Smooth muscle cell (in vitro differentiated cells): ENCODE data around the gene RFT1. TPM values are rescaled to one million over a fixed set of nuclear protein-coding genes. Genes with fewer than 3 reads are reported as not detected.

ENCODE experiments used
- DNase-seq: peaks from one replicate; lab custom pipeline; 2025; ENCODE audit not compliant: unreplicated experiment; lab: John Stamatoyannopoulos, UW
- H2AFZ ChIP-seq: fragments of 200-600 bp; sonication (generic); 2 replicates; pipeline ENCODE4 v1.6.0; 2016; ENCODE audit warnings: antibody characterized with exemption, low read depth, mild to moderate bottlenecking
- H3F3A ChIP-seq: fragments of 200-600 bp; sonication (generic); 2 replicates; pipeline ENCODE4 v1.6.0; 2017; ENCODE audit warnings: antibody characterized with exemption, low read depth
- H3K27ac ChIP-seq: fragments of 200-600 bp; sonication (generic); 2 replicates; pipeline ENCODE4 v1.5.1; 2016; ENCODE audit warnings: low read depth, mild to moderate bottlenecking
- H3K27me3 ChIP-seq: fragments of 200-600 bp; sonication (generic); 2 replicates; pipeline ENCODE4 v1.6.1; 2016; ENCODE audit warnings: low read depth, mild to moderate bottlenecking
- H3K36me3 ChIP-seq: fragments of 200-600 bp; sonication (generic); 2 replicates; pipeline ENCODE4 v1.5.1; 2016; ENCODE audit warnings: low read depth
- H3K4me1 ChIP-seq: fragments of 200-600 bp; sonication (generic); 2 replicates; pipeline ENCODE4 v1.5.1; 2016; ENCODE audit warnings: low read depth
- H3K4me2 ChIP-seq: fragments of 200-600 bp; sonication (generic); 2 replicates; pipeline ENCODE4 v1.6.0; 2016; ENCODE audit warnings: mild to moderate bottlenecking
- H3K4me3 ChIP-seq: fragments of 200-600 bp; sonication (generic); 2 replicates; pipeline ENCODE4 v1.5.1; 2016; ENCODE audit warnings: mild to moderate bottlenecking
- H3K79me2 ChIP-seq: fragments of 200-600 bp; sonication (generic); 2 replicates; pipeline ENCODE4 v1.6.0; 2016; ENCODE audit warnings: low read depth, mild to moderate bottlenecking
- H3K9ac ChIP-seq: fragments of 200-600 bp; sonication (generic); 2 replicates; pipeline ENCODE4 v1.6.0; 2016; ENCODE audit warnings: low read depth
- H3K9me3 ChIP-seq: fragments of 200-600 bp; sonication (generic); replicated peaks from 2 replicates; pipeline ENCODE4 v1.5.1; 2016; ENCODE audit warnings: low read depth
- H4K20me1 ChIP-seq: fragments of 200-600 bp; sonication (generic); 2 replicates; pipeline ENCODE4 v1.6.0; 2016; ENCODE audit warnings: low read depth
- CTCF ChIP-seq: fragments of 200-600 bp; sonication (generic); IDR thresholded peaks from 2 replicates; pipeline ENCODE4 v1.5.1; 2017; ENCODE audit warnings: borderline replicate concordance, mild to moderate bottlenecking, antibody characterized with exemption; ENCODE audit not compliant: insufficient read depth, poor library complexity, severe bottlenecking
- WGBS: methylation state at CpG from one replicate; pipeline ENCODE4 v1.1.7; 2016; ENCODE audit warnings: low lambda C conversion rate; 5-methylcytosine and 5-hydroxymethylcytosine counted together
- polyA plus RNA-seq: library from polyadenylated mRNA; unstranded; fragments of >200 nt; fragmentation: Nextera tagmentation; extraction: Ambion mirVana; gene quantifications from 2 replicates; pipeline ENCODE4 v1.2.1, GENCODE V29; 2016
- total RNA-seq: library from RNA; depleted of rRNA; stranded (reverse); fragments of >200 nt; gene quantifications from 2 replicates; pipeline ENCODE4 v1.2.3, GENCODE V29; 2014

Gene RFT1
- total and polyA plus RNA-seq, 2 experiments from 2014 or later: 13.3 to 25.7 TPM

GRCh38 chr3:53083949-53084309, 46.3 kb downstream of the RFT1 start:
- Histone ChIP-seq H3K4me3 (no peak overlapping the region), H4K20me1 (no peaks in the 10 kb centered on the region), H3K4me2 (no peak overlapping the region), H3K4me1 (no peaks in the 10 kb centered on the region), H3K9me3 (no peaks in the 10 kb centered on the region), H3K27ac (no peak overlapping the region), H3F3A (no peaks in the 10 kb centered on the region), H3K36me3 (no peaks in the 10 kb centered on the region), H3K27me3 (no peaks in the 10 kb centered on the region), H3K9ac (no peak overlapping the region), H3K79me2 (no peaks in the 10 kb centered on the region), H2AFZ (no peak overlapping the region)
- no peak for TF ChIP-seq CTCF
- 68% methylated on average over 3 of the region's 3 CpGs for WGBS
- DNase-seq: no peak

DNA sequence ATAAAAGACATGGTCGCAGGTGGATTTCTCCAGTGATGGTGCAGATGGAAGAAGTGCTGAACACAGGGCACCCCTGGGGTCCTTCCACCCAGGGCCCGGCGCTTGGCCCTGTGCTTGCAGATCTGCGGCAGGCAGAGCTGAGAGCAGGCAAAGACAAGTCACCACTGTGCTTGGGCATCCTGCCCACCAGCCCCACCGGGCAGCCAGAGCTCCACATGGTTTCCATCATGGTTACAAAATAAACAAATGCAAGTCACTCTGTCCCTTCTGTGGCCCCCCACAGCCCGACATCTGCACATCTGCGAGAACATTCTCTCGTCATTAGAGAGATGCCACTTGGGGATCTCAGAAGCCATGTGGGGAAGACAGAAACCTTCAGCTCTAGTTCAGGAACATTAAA, 46.7 kb downstream of the RFT1 start:
- H3K9me3 ChIP-seq: no peaks in the 10 kb centered on the region
- H3F3A ChIP-seq: no peaks in the 10 kb centered on the region
- no peak overlapping the region for H3K4me2 ChIP-seq
- no peak for TF ChIP-seq CTCF
- H3K9ac ChIP-seq: no peak overlapping the region
- no peaks in the 10 kb centered on the region for H3K4me1 ChIP-seq
- no peak overlapping the region for H3K27ac ChIP-seq
- no peaks in the 10 kb centered on the region for H4K20me1 ChIP-seq
- no peak for DNase-seq
- 75% methylated on average over 8 of the region's 8 CpGs for WGBS
- H2AFZ ChIP-seq: no peak overlapping the region
- no peaks in the 10 kb centered on the region for H3K79me2 ChIP-seq
- no peak overlapping the region for H3K4me3 ChIP-seq
- H3K36me3 ChIP-seq: no peaks in the 10 kb centered on the region
- no peaks in the 10 kb centered on the region for H3K27me3 ChIP-seq

- TF ChIP-seq CTCF: no peak
- no peaks in the 10 kb centered on the region for H4K20me1 ChIP-seq
- no peak overlapping the region for H2AFZ ChIP-seq
- no peaks in the 10 kb centered on the region for H3K79me2 ChIP-seq
- H3K4me1 ChIP-seq: no peaks in the 10 kb centered on the region
- 83% methylated on average over 8 of the region's 8 CpGs for WGBS
- no peak overlapping the region for H3K4me3 ChIP-seq
- no peaks in the 10 kb centered on the region for H3F3A ChIP-seq
- no peak overlapping the region for H3K27ac ChIP-seq
- DNase-seq: no peak
- H3K4me2 ChIP-seq: no peak overlapping the region
- H3K9ac ChIP-seq: no peak overlapping the region
- no peaks in the 10 kb centered on the region for H3K36me3 ChIP-seq
- no peaks in the 10 kb centered on the region for H3K27me3 ChIP-seq
- no peaks in the 10 kb centered on the region for H3K9me3 ChIP-seq
Observed at GRCh38 chr3:53082736-53083135, 47.5 kb downstream of the RFT1 start.

DNA sequence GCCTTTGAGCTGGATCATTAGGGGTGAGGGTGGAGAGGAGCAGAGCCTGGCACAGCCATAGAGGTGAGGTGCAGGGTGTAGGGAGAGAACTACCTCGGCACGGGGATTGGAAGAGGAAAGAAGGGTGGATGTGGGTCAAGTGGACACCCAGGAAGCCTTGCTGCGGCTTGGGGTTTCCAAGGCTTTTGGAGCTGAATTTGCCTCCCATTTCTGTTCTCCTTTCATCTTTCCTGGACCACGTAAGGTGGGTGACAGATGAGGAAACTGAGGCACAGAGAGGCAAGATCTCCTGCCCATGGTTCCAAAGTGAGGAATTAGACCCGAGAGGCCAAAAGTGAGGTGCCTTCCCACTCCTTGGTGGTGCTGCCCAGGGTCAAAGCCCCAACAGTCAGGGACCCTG, 48.9 kb downstream of the RFT1 start:
- Histone ChIP-seq H3K9me3 (no peaks in the 10 kb centered on the region), H3K27ac (no peak overlapping the region), H3K4me2 (no peak overlapping the region), H3K79me2 (no peaks in the 10 kb centered on the region), H3K36me3 (no peaks in the 10 kb centered on the region), H4K20me1 (no peaks in the 10 kb centered on the region), H2AFZ (no peak overlapping the region), H3K4me1 (no peaks in the 10 kb centered on the region), H3F3A (no peaks in the 10 kb centered on the region), H3K4me3 (no peak overlapping the region), H3K27me3 (no peaks in the 10 kb centered on the region), H3K9ac (no peak overlapping the region)
- TF ChIP-seq CTCF: no peak
- 96% methylated on average over 5 of the region's 5 CpGs for WGBS
- no peak for DNase-seq
